HG03139 (cell line): ENCODE results near the gene KIF5B.

Experiments
- ATAC-seq: cut with Tn5 transposase; IDR thresholded peaks from one replicate; pipeline ENCODE4 v1.9.1; 2021; ENCODE audit not compliant: unreplicated experiment

KIF5B gene

GRCh38 chr10:31962826-31963588, 93.2 kb downstream of the KIF5B start:
- no peak for ATAC-seq

GRCh38 chr10:31961277-31962074, 94.7 kb downstream of the KIF5B start:
- ATAC-seq = no peak

- no peak for ATAC-seq
Measured at GRCh38 chr10:31959461-31960173, 96.6 kb downstream of the KIF5B start.
